ENCODE data around the gene CYGB.

CYGB gene

GRCh38 chr17:76495663-76496400 lies 41.7 kb downstream of the CYGB start:
- no peak for DNase-seq (ENCODE audit: low read depth)
- TF ChIP-seq, protein P1, sequence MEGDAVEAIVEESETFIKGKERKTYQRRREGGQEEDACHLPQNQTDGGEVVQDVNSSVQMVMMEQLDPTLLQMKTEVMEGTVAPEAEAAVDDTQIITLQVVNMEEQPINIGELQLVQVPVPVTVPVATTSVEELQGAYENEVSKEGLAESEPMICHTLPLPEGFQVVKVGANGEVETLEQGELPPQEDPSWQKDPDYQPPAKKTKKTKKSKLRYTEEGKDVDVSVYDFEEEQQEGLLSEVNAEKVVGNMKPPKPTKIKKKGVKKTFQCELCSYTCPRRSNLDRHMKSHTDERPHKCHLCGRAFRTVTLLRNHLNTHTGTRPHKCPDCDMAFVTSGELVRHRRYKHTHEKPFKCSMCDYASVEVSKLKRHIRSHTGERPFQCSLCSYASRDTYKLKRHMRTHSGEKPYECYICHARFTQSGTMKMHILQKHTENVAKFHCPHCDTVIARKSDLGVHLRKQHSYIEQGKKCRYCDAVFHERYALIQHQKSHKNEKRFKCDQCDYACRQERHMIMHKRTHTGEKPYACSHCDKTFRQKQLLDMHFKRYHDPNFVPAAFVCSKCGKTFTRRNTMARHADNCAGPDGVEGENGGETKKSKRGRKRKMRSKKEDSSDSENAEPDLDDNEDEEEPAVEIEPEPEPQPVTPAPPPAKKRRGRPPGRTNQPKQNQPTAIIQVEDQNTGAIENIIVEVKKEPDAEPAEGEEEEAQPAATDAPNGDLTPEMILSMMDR (conservative IDR thresholded peaks at IDR 0.05; ENCODE audit: low read depth, low read length): no peak
- no peak overlapping the region for H3K4me3 ChIP-seq (ENCODE audit: low read length)

DNA sequence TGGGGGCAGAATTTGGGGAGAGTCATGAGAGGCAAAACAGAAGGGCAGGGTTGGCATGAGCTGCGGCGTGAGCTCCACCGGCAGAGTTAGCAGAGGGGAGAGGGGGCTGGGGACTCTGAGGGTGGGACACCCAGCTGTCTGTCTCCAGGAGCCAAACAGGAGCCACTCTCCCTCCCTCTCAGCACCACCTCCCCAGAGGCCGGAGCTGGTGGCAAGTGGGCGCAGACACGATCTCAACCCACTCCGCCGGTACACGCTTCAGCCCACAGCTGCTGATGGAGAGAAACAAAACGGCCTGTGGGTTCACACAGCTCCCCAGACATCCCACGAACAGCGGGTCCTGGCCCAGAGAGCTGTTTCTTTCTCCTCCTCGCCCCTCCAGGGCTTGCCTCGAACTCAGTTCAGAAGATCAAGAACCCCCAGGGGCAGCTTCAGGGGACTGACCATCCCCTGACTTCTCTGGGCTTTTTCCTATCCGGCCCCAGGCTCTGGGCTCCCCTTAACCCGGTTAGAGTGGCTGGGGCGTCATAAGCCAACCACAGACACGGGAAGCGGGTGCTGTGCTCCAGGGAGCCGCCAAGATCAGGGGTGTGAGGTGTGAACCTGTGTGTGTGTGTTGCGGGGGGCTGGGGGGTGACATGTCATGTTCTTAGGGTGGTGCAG lies 43.9 kb downstream of the CYGB start:
- no peak overlapping the region for H3K4me3 ChIP-seq (ENCODE audit: low read length)
- no peak for DNase-seq (ENCODE audit: low read depth)
- TF ChIP-seq, protein P1 (conservative IDR thresholded peaks at IDR 0.05; ENCODE audit: low read depth, low read length): no peak

GRCh38 chr17:76492989-76493501 lies 44.5 kb downstream of the CYGB start:
- H3K4me3 ChIP-seq (ENCODE audit: low read length): no peak overlapping the region
- TF ChIP-seq, protein P1 (conservative IDR thresholded peaks at IDR 0.05; ENCODE audit: low read depth, low read length): no peak
- DNase-seq (ENCODE audit: low read depth): no peak

GRCh38 chr17:76492123-76492988 lies 45.2 kb downstream of the CYGB start:
- TF ChIP-seq, protein P1 (conservative IDR thresholded peaks at IDR 0.05; ENCODE audit: low read depth, low read length): no peak
- DNase-seq (ENCODE audit: low read depth): no peak
- no peak overlapping the region for H3K4me3 ChIP-seq (ENCODE audit: low read length)

DNA sequence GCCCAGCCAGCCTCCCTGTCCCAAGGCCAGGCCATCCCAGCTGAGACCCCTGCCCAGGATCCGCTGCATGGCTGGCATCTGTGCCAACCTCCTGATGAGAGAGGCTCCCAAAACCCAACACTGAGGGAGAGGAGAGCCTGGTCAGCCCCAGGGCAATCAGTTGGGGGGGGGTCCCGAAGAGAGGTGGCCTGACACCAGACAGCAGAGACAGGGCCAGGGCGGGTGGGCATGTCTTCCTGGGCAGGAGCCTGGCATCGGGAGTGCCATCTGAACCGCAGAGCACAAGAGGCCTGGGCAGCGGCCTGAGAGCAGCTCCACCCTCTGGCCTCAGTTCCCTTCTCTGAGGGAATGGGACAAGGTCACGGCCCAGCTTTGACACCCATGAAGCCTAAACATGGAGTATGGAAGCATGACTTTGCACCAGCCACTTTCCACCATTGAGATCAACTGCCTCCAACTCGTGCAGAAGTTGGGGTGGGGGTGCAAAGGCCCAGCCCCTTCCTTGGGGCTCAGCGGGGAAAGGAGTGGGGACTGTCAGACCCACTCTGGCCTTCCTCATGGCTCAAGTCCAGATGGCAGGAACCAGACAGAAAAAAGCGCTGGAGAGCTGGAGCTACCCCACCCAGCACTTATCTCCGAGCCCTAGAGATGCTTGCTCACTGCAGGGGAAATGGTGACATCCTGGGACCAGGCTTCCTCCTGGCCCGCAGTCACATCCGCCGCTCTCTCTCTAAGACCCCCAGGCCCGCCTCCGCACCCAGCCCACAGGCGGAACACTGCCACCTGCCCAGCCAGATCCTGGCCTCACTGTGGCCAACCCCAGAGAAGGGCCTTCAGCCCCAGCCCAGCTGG lies 46.0 kb downstream of the CYGB start:
- no peak overlapping the region for H3K4me3 ChIP-seq (ENCODE audit: low read length)
- TF ChIP-seq, protein P1 (conservative IDR thresholded peaks at IDR 0.05; ENCODE audit: low read depth, low read length): no peak
- no peak for DNase-seq (ENCODE audit: low read depth)

- TF ChIP-seq, protein P1 (conservative IDR thresholded peaks at IDR 0.05; ENCODE audit: low read depth, low read length): no peak
- H3K4me3 ChIP-seq (ENCODE audit: low read length): no peak overlapping the region
- no peak for DNase-seq (ENCODE audit: low read depth)
Measured at GRCh38 chr17:76490112-76490710, 47.3 kb downstream of the CYGB start.
